ENCODE results near the gene LINC00237. TPM values are rescaled to one million over a fixed set of nuclear protein-coding genes. Genes with fewer than 3 reads are reported as not detected.

Gene LINC00237
- total and polyA plus RNA-seq, 4 donors = not detected

- TF ChIP-seq CTCF (IDR thresholded peaks at IDR 0.05; ENCODE audit: low read depth, low read length, missing input control) (no peak), RAD21 (IDR thresholded peaks at IDR 0.05) (no peak), FOXA1 (IDR thresholded peaks at IDR 0.05) (no peak), GABPA (IDR thresholded peaks at IDR 0.05 in 1 of 2, conservative IDR thresholded peaks at IDR 0.05 in 1 of 2) (no peak), HNF4A (conservative IDR thresholded peaks at IDR 0.05) (no peak)
These were observed 35.7 kb upstream of the LINC00237 start (continued) for GRCh38 chr20:21141825-21142224.

DNA sequence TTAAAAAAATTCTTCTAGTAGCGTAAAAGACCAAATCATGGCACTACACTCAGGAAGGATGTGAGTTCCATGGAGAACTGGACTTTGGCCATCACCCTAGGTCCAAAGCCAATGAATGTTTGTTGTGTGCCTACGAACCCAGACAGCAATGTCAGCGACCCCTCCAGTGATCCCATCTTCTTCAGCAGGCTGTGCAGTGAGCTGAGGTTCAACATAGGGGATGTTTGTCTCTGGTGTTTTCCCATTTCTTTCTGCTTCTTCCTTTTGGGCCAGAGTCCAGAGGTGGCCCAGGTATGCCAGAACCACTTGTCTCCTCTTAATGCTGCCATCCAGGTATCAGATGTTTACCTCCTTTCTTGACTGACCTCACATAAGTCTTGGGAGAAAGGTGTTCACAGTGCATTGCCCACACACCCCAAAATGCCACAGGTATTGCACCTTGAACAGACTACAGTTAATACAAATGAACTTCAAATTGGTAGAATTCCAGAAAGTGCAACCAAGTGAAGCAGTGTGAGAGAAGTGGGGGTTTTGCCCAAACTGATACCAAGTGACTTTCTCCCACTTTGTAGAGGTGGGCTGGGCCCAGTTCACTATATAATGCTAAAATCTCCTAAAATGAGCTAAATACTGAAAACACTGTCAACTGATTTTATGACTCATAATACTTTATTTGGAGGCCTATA is 33.9 kb upstream of the LINC00237 start:
- Histone ChIP-seq H3K27ac (ENCODE audit: low read depth in 1 of 2, low read length in 2 of 2) (no peak overlapping the region), H3K4me1 (ENCODE audit: control insufficient read depth in 4 of 4, insufficient read depth in 4 of 4, low read length in 3 of 4) (no peaks in the 10 kb centered on the region), H3K9ac (ENCODE audit: low read depth in 1 of 2, low read length in 2 of 2) (no peak overlapping the region), H3K36me3 (ENCODE audit: control insufficient read depth in 4 of 4, insufficient read depth in 3 of 4, low read depth in 1 of 4, low read length in 3 of 4) (peaks cover 0 to 4% (median 1%) of the 10 kb centered on the region in 4 donors), H3K4me3 (ENCODE audit: low read depth in 1 of 3, low read length in 3 of 3) (no peak overlapping the region), H3K27me3 (ENCODE audit: control insufficient read depth in 4 of 4, insufficient read depth in 4 of 4, low read length in 3 of 4) (no peaks in the 10 kb centered on the region), H3K9me3 (ENCODE audit: control insufficient read depth in 4 of 4, low read length in 3 of 4) (no peaks in the 10 kb centered on the region)
- WGBS = 44% methylated on average over 3 of the region's 3 CpGs
- TF ChIP-seq HNF4A (conservative IDR thresholded peaks at IDR 0.05) (peak; percentile 11 to 51), RAD21 (IDR thresholded peaks at IDR 0.05) (no peak)
- DNase-seq (ENCODE audit: low spot score) = no peak

GRCh38 chr20:21137078-21137477 is 30.9 kb upstream of the LINC00237 start:
- H3K27ac ChIP-seq (ENCODE audit: low read depth in 1 of 2, low read length in 2 of 2) = no peak overlapping the region
- 100% methylated on average over 1 of the region's 1 CpG for WGBS
- TF ChIP-seq CTCF (IDR thresholded peaks at IDR 0.05; ENCODE audit: low read depth, low read length, missing input control) (no peak), HNF4A (conservative IDR thresholded peaks at IDR 0.05) (no peak), GABPA (IDR thresholded peaks at IDR 0.05 in 1 of 2, conservative IDR thresholded peaks at IDR 0.05 in 1 of 2) (no peak), JUND (IDR thresholded peaks at IDR 0.05) (no peak), REST (IDR thresholded peaks at IDR 0.05) (no peak), YY1 (IDR thresholded peaks at IDR 0.05) (no peak), FOXA1 (IDR thresholded peaks at IDR 0.05) (no peak), NR2F2 (IDR thresholded peaks at IDR 0.05) (no peak), EGR1 (IDR thresholded peaks at IDR 0.05; ENCODE audit: low read depth in 2 of 2) (no peak), FOXA2 (IDR thresholded peaks at IDR 0.05) (no peak), MAX (IDR thresholded peaks at IDR 0.05) (no peak), SP1 (IDR thresholded peaks at IDR 0.05) (no peak), RAD21 (IDR thresholded peaks at IDR 0.05) (no peak), HNF4G (IDR thresholded peaks at IDR 0.05) (no peak), TAF1 (conservative IDR thresholded peaks at IDR 0.05) (no peak), RXRA (IDR thresholded peaks at IDR 0.05) (no peak), ZBTB33 (IDR thresholded peaks at IDR 0.05) (no peak)
- TF ChIP-seq, protein P1, sequence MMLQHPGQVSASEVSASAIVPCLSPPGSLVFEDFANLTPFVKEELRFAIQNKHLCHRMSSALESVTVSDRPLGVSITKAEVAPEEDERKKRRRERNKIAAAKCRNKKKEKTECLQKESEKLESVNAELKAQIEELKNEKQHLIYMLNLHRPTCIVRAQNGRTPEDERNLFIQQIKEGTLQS (IDR thresholded peaks at IDR 0.05) = no peak
- H3K9ac ChIP-seq (ENCODE audit: low read depth in 1 of 2, low read length in 2 of 2) = no peak overlapping the region
- no peaks in the 10 kb centered on the region for H3K27me3 ChIP-seq (ENCODE audit: control insufficient read depth in 4 of 4, insufficient read depth in 4 of 4, low read length in 3 of 4)
- H3K36me3 ChIP-seq (ENCODE audit: control insufficient read depth in 4 of 4, insufficient read depth in 3 of 4, low read depth in 1 of 4, low read length in 3 of 4) = peaks cover 0 to 6% (median 2%) of the 10 kb centered on the region in 4 donors
- H3K4me3 ChIP-seq (ENCODE audit: low read depth in 1 of 3, low read length in 3 of 3) = no peak overlapping the region
- H3K9me3 ChIP-seq (ENCODE audit: control insufficient read depth in 4 of 4, low read length in 3 of 4) = no peaks in the 10 kb centered on the region
- DNase-seq (ENCODE audit: low spot score) = no peak
- no peaks in the 10 kb centered on the region for H3K4me1 ChIP-seq (ENCODE audit: control insufficient read depth in 4 of 4, insufficient read depth in 4 of 4, low read length in 3 of 4)
